BLaER1 treated with 17β-estradiol and CSF1 and Interleukin-3, amounts not matched to agents 10 nM and 100 nM (cell line): Measurements from ENCODE around the gene ROR1.
"Not testable (repeated sequence)": the region's sequence is repeated elsewhere in the genome, so short reads cannot be mapped to it uniquely, and the experiment has no call there.

Experiments used
- H3K27ac ChIP-seq, 11 experiments: shearing (Covaris generic); formaldehyde crosslinking; 2 replicates each; pipeline ENCODE4 v1.8.1; 2022
- H3K27me3 ChIP-seq, 11 experiments: shearing (Covaris generic); formaldehyde crosslinking; 2 replicates each; pipeline ENCODE4 v1.8.1; 2022
- H3K36me3 ChIP-seq, 11 experiments: shearing (Covaris generic); formaldehyde crosslinking; 2 replicates each; pipeline ENCODE4 v1.8.1; 2022
- H3K4me1 ChIP-seq, 10 experiments: shearing (Covaris generic); formaldehyde crosslinking; 2 replicates each; pipeline ENCODE4 v1.8.1; 2022
- H3K4me2 ChIP-seq, 11 experiments: shearing (Covaris generic); formaldehyde crosslinking; 2 replicates each; pipeline ENCODE4 v1.8.1; 2022
- H3K4me3 ChIP-seq, 10 experiments: shearing (Covaris generic); formaldehyde crosslinking; 2 replicates each; pipeline ENCODE4 v1.8.1; 2022
- H3K9ac ChIP-seq, 11 experiments: shearing (Covaris generic); formaldehyde crosslinking; 2 replicates each; pipeline ENCODE4 v1.8.1; 2022
- H3K9me3 ChIP-seq, 11 experiments: shearing (Covaris generic); formaldehyde crosslinking; replicated peaks in 1 of 11; 2 replicates each; pipeline ENCODE4 v1.8.1; 2022
- H4K20me1 ChIP-seq, 11 experiments: shearing (Covaris generic); formaldehyde crosslinking; 2 replicates each; pipeline ENCODE4 v1.8.1; 2022
- Cebpa-rat ChIP-seq, 11 experiments: shearing (Covaris generic); IDR thresholded peaks; 2 replicates each; pipeline ENCODE4 v1.8.1; 2022

ROR1 gene

DNA sequence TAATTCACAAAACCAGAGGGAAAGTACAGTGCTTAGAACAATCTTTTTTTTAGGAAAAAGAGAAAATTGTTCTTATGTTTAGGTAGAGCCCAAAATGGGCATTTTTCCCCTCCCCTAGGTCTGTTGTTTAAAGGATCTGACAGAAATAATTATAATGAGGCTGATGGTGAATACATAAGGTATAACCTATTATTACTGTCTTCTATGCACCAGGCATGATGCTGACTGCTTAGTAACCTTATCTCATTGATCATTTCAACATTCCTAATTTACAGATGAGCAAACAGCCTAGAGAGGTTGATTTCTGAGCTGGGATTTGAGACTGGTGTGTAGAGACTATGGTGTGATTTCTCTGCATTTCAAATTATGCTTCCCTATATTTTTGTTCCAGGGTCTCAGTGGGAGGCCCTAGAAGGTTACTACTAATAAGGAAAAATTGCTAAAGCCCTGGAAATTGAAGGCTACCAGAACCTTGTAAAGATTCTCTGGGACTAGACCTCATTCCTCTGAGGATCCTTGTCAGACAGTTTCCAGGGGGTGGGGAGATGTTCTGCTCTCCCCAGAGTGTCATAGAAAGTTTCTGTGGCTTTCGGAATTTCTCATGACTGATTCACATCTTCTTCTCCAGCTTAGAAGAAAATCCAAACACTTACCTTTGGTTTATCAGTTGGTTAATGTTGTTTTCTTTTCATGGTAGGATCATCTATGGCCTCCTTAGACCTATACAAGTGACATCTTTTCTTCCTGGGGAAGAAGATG is 44.9 kb downstream of the ROR1 start:
- peaks cover 7 to 24% (median 13%) of the 10 kb centered on the region in 10 experiments; a peak in 18 of 20 replicates for H3K4me1 ChIP-seq
- peaks cover 0 to 8% (median 0%) of the 10 kb centered on the region in 11 experiments; a peak in 2 of 22 replicates for H3K36me3 ChIP-seq
- no peaks in the 10 kb centered on the region for H4K20me1 ChIP-seq
- no peak overlapping the region for H3K27ac ChIP-seq
- no peak overlapping the region for H3K4me2 ChIP-seq
- H3K27me3 ChIP-seq = no peaks in the 10 kb centered on the region
- H3K9me3 ChIP-seq = peaks cover 13 to 24% (median 15%) of the 10 kb centered on the region in 11 experiments
- TF ChIP-seq Cebpa-rat (IDR thresholded peaks at IDR 0.05) = no peak
- no peak overlapping the region for H3K4me3 ChIP-seq
- no peak overlapping the region for H3K9ac ChIP-seq

DNA sequence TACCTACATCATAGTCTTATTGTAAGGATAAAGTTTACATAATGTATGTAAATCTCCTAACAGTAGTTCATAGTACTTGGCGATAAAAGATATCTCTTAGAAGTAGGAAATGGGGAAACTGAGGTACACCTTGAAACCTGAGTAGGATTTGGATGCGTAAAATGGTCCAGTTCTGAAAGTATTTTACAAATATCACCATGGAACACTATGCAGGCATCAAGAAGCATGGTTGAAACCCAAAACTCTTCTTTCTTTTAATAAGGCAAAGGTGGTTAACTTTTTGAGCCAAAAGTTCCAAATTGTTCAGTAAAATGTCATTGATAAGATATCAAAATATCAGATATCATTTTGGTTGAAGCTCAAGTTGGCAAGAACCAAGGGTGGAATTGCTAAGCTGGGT is 46.0 kb downstream of the ROR1 start:
- TF ChIP-seq Cebpa-rat (IDR thresholded peaks at IDR 0.05) = no peak
- H3K4me1 ChIP-seq = peaks cover 7 to 26% (median 12%) of the 10 kb centered on the region in 10 experiments; a peak in 18 of 20 replicates
- H3K9me3 ChIP-seq = peaks cover 13 to 20% (median 15%) of the 10 kb centered on the region in 11 experiments
- H3K4me2 ChIP-seq = no peak overlapping the region
- H4K20me1 ChIP-seq = no peaks in the 10 kb centered on the region
- H3K27me3 ChIP-seq = no peaks in the 10 kb centered on the region
- H3K27ac ChIP-seq = no peak overlapping the region
- H3K9ac ChIP-seq = no peak overlapping the region
- peaks cover 0 to 8% (median 0%) of the 10 kb centered on the region in 11 experiments; a peak in 2 of 22 replicates for H3K36me3 ChIP-seq
- H3K4me3 ChIP-seq = no peak overlapping the region

DNA sequence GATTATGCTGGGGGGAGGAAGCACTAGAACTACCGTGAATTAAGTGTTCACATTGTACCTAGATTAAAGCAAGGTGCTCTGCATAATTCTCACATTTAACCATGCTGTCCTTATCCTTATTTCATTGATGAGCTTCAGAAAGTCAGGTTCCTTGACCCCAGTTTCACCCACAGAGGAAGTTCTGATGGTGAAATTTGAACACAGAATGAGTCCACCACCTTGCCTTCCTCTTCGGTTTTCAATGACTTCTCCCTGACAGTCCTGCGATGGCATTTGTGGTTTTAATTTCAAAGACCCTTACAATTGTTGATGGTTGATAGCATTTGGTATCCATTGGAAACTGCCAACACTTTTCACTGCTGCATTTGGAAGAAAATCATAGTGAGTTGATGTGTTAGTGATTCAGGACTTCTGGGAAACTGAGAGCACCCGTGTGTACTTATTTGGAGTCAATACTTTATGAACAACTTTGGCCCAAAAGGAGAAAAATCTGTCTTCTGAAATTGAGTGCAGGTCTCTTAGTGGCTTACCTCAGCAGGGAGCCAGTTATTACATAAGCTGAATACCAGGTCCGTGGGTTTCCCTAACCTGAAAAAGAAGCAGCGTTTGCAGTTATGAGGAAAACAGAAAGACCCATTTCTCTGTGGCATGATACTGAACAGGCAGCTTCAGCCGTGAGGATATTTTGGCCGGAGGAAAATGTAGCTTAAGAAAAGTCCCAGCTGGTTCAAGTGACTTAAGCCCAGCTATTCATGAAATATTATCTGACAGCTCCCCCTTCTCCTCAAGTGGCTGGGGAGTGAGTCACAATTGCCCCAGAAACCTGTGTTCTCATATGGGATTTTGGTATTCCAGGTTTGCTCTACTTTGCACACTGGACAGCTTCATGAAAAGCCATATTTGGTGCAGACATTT is 47.5 kb downstream of the ROR1 start:
- Histone ChIP-seq H3K9me3 (peaks cover 5 to 23% (median 19%) of the 10 kb centered on the region in 11 experiments), H3K27ac (no peak overlapping the region), H3K36me3 (no peaks in the 10 kb centered on the region), H4K20me1 (no peaks in the 10 kb centered on the region), H3K9ac (no peak overlapping the region), H3K27me3 (no peaks in the 10 kb centered on the region), H3K4me1 (peaks cover 7 to 26% (median 12%) of the 10 kb centered on the region in 10 experiments; a peak in 18 of 20 replicates), H3K4me2 (peak overlapping the region in 10 of 11 experiments; percentile 3 to 60 (median 18); a peak in 15 of 22 replicates), H3K4me3 (no peak overlapping the region)
- TF ChIP-seq Cebpa-rat (IDR thresholded peaks at IDR 0.05) = no peak

GRCh38 chr1:63822540-63822939 is 48.7 kb downstream of the ROR1 start:
- TF ChIP-seq Cebpa-rat (IDR thresholded peaks at IDR 0.05) = no peak
- H3K27ac ChIP-seq = no peak overlapping the region
- no peak overlapping the region for H3K9ac ChIP-seq
- peaks cover 12 to 24% (median 17%) of the 10 kb centered on the region in 10 experiments for H3K4me1 ChIP-seq
- H3K27me3 ChIP-seq = no peaks in the 10 kb centered on the region
- H3K36me3 ChIP-seq = no peaks in the 10 kb centered on the region
- H4K20me1 ChIP-seq = no peaks in the 10 kb centered on the region
- no peak overlapping the region for H3K4me3 ChIP-seq
- H3K9me3 ChIP-seq = peaks cover 0 to 19% (median 15%) of the 10 kb centered on the region in 11 experiments; a peak in 15 of 22 replicates
- no peak overlapping the region for H3K4me2 ChIP-seq

- TF ChIP-seq Cebpa-rat (IDR thresholded peaks at IDR 0.05) = no peak
- Histone ChIP-seq H3K27me3 (no peaks in the 10 kb centered on the region), H3K27ac (no peak overlapping the region), H4K20me1 (no peaks in the 10 kb centered on the region), H3K4me2 (0 out of 22 replicates have a peak overlapping the region, but pooled peaks of 1 of the 11 experiments have one; percentile 13), H3K4me1 (peaks cover 30 to 43% (median 37%) of the 10 kb centered on the region in 10 experiments), H3K9ac (no peak overlapping the region), H3K9me3 (peaks cover 0 to 21% (median 15%) of the 10 kb centered on the region in 11 experiments; a peak in 15 of 22 replicates), H3K36me3 (no peaks in the 10 kb centered on the region), H3K4me3 (no peak overlapping the region)
These were observed 50.6 kb downstream of the ROR1 start for GRCh38 chr1:63824451-63824850.

GRCh38 chr1:63825111-63825510 is 51.3 kb downstream of the ROR1 start:
- Histone ChIP-seq H3K4me2 (no peak overlapping the region), H3K27ac (no peak overlapping the region), H3K4me1 (peaks cover 33 to 48% (median 40%) of the 10 kb centered on the region in 10 experiments), H3K36me3 (no peaks in the 10 kb centered on the region), H3K9me3 (peaks cover 0 to 28% (median 17%) of the 10 kb centered on the region in 11 experiments; a peak in 19 of 22 replicates), H3K9ac (no peak overlapping the region), H4K20me1 (no peaks in the 10 kb centered on the region), H3K27me3 (no peaks in the 10 kb centered on the region), H3K4me3 (no peak overlapping the region)
- TF ChIP-seq Cebpa-rat (IDR thresholded peaks at IDR 0.05) = no peak

DNA sequence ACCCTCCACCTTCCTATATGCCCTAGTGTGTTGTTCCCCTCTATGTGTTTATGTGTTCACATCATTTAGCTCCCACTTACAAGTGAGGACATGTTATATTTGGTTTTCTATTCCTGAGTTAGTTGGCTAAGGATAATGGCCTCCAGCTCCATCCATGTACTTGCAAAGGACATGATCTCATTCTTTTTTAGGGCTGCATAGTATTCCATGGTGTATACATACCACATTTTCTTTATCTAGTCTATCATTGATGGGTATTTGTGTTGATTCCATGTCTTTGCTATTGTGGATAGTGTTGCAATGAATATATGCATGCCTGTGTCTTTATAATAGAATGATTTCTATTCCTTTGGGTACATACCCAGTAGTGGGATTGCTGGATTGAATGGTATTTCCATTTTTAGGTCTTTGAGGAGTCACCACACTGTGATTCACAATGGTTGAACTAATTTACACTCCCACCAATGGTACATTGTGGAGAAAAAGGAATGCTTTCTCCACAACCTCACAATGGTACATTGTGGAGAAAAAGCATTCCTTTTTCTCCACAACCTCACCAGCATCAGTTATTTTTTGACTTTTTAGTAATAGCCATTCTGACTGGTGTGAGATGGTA is 52.5 kb downstream of the ROR1 start:
- not testable (repeated sequence) for H3K27me3 ChIP-seq, H4K20me1 ChIP-seq, H3K36me3 ChIP-seq, H3K4me3 ChIP-seq, H3K9ac ChIP-seq, H3K27ac ChIP-seq
- Histone ChIP-seq H3K9me3 (peaks cover 0 to 40% (median 29%) of the 10 kb centered on the region in 11 experiments; a peak in 19 of 22 replicates), H3K4me2 (peak overlapping the region in 1 of 11 experiments; percentile 73; a peak in 3 of 22 replicates), H3K4me1 (peaks cover 29 to 49% (median 37%) of the 10 kb centered on the region in 10 experiments)

- Histone ChIP-seq H3K9ac (peak overlapping the region in 6 of 11 experiments; percentile 26 to 57 (median 42); a peak in 7 of 22 replicates), H3K4me3 (no peak overlapping the region), H4K20me1 (no peaks in the 10 kb centered on the region), H3K27ac (peak overlapping the region; percentile 18 to 79 (median 47); a peak in 18 of 22 replicates), H3K27me3 (no peaks in the 10 kb centered on the region), H3K36me3 (no peaks in the 10 kb centered on the region), H3K4me1 (peaks cover 29 to 58% (median 41%) of the 10 kb centered on the region in 10 experiments), H3K4me2 (peak overlapping the region; percentile 52 to 76 (median 62)), H3K9me3 (peaks cover 0 to 43% (median 29%) of the 10 kb centered on the region in 11 experiments; a peak in 19 of 22 replicates)
- no peak for TF ChIP-seq Cebpa-rat (IDR thresholded peaks at IDR 0.05)
These were observed 53.8 kb downstream of the ROR1 start for GRCh38 chr1:63827411-63828321.
